Colon (tissue), 2 donors: ENCODE data around the gene LATS2.

ENCODE experiments used
- FAIRE-seq: peaks from 2 replicates; lab custom pipeline; 2012; peaks lifted over from hg19 to GRCh38; lab: Jason Lieb, UNC
- donor health status: control.
- donor health status: control.

LATS2 gene

GRCh38 chr13:21015284-21015683, 46.1 kb downstream of the LATS2 start:
- no peak for FAIRE-seq

- no peak for FAIRE-seq
These were observed 46.8 kb downstream of the LATS2 start for GRCh38 chr13:21014502-21015170.

- FAIRE-seq = no peak
These were observed 47.3 kb downstream of the LATS2 start for GRCh38 chr13:21014139-21014501.

GRCh38 chr13:21013682-21014038, 47.7 kb downstream of the LATS2 start:
- no peak for FAIRE-seq

GRCh38 chr13:21012841-21013681, 48.3 kb downstream of the LATS2 start:
- no peak for FAIRE-seq

GRCh38 chr13:21012211-21012610, 49.2 kb downstream of the LATS2 start:
- FAIRE-seq = no peak

GRCh38 chr13:21011378-21011777, 50.0 kb downstream of the LATS2 start:
- no peak for FAIRE-seq

- FAIRE-seq = no peak
These were observed 50.8 kb downstream of the LATS2 start for GRCh38 chr13:21010621-21011020.

- no peak for FAIRE-seq
These were observed 52.4 kb downstream of the LATS2 start for GRCh38 chr13:21009036-21009435.

GRCh38 chr13:21008026-21008425, 53.4 kb downstream of the LATS2 start:
- FAIRE-seq = no peak

GRCh38 chr13:21006141-21007005, 55.0 kb downstream of the LATS2 start:
- no peak for FAIRE-seq

GRCh38 chr13:21005193-21005592, 56.2 kb downstream of the LATS2 start:
- FAIRE-seq = no peak

GRCh38 chr13:21001471-21001870, 59.9 kb downstream of the LATS2 start:
- FAIRE-seq = no peak

GRCh38 chr13:21000647-21001046, 60.7 kb downstream of the LATS2 start:
- no peak for FAIRE-seq

- FAIRE-seq = no peak
These were observed 62.6 kb downstream of the LATS2 start for GRCh38 chr13:20998649-20999415.

- FAIRE-seq = no peak
These were observed 63.9 kb downstream of the LATS2 start for GRCh38 chr13:20997301-20998161.

- FAIRE-seq = no peak
These were observed 66.0 kb downstream of the LATS2 start for GRCh38 chr13:20995245-20995838.

- FAIRE-seq = no peak
These were observed 67.0 kb downstream of the LATS2 start for GRCh38 chr13:20994441-20994821.

GRCh38 chr13:20993661-20994440, 67.5 kb downstream of the LATS2 start:
- FAIRE-seq = no peak

GRCh38 chr13:20993211-20993610, 68.2 kb downstream of the LATS2 start:
- no peak for FAIRE-seq
